Hepatocyte (in vitro differentiated cells): ENCODE results near the gene TNPO3. TPM values are rescaled to one million over a fixed set of nuclear protein-coding genes. Genes with fewer than 3 reads are reported as not detected.

Experiments used
- DNase-seq: peaks from one replicate; pipeline ENCODE4 v3.0.0-alpha.2; 2016; ENCODE audit warnings: low spot score
- H2AFZ ChIP-seq: fragments of 200-600 bp; sonication (generic); 2 replicates; pipeline ENCODE4 v1.6.0; 2016; ENCODE audit warnings: antibody characterized with exemption, mild to moderate bottlenecking
- H3K27ac ChIP-seq: fragments of 200-600 bp; sonication (generic); 2 replicates; pipeline ENCODE4 v1.5.1; 2016; ENCODE audit warnings: mild to moderate bottlenecking
- H3K27me3 ChIP-seq: fragments of 200-600 bp; sonication (generic); 2 replicates; pipeline ENCODE4 v1.6.1; 2016
- H3K36me3 ChIP-seq: fragments of 200-600 bp; sonication (generic); replicated peaks from 2 replicates; pipeline ENCODE4 v1.5.1; 2016; ENCODE audit warnings: low read depth; ENCODE audit not compliant: insufficient read depth
- H3K4me1 ChIP-seq: fragments of 200-600 bp; sonication (generic); 2 replicates; pipeline ENCODE4 v1.5.1; 2016; ENCODE audit warnings: mild to moderate bottlenecking, moderate library complexity; ENCODE audit not compliant: insufficient read depth
- H3K4me2 ChIP-seq: fragments of 200-600 bp; sonication (generic); 2 replicates; pipeline ENCODE4 v1.6.0; 2016
- H3K4me3 ChIP-seq: fragments of 200-600 bp; sonication (generic); 2 replicates; pipeline ENCODE4 v1.5.1; 2016; ENCODE audit warnings: mild to moderate bottlenecking
- H3K79me2 ChIP-seq: fragments of 200-600 bp; sonication (generic); 2 replicates; pipeline ENCODE4 v1.6.0; 2017; ENCODE audit warnings: mild to moderate bottlenecking
- H3K9me2 ChIP-seq: fragments of 200-600 bp; sonication (generic); replicated peaks from 2 replicates; pipeline ENCODE4 v1.6.0; 2017; ENCODE audit warnings: mild to moderate bottlenecking; ENCODE audit not compliant: insufficient read depth
- H3K9me3 ChIP-seq: fragments of 200-600 bp; sonication (generic); 2 replicates; pipeline ENCODE4 v1.5.1; 2016; ENCODE audit warnings: low read depth, mild to moderate bottlenecking
- H4K20me1 ChIP-seq: fragments of 200-600 bp; sonication (generic); 2 replicates; pipeline ENCODE4 v1.6.0; 2016; ENCODE audit warnings: mild to moderate bottlenecking; ENCODE audit not compliant: insufficient read depth, poor library complexity, severe bottlenecking
- CTCF ChIP-seq: fragments of 200-600 bp; sonication (generic); IDR thresholded peaks from 2 replicates; pipeline ENCODE4 v1.5.1; 2016; ENCODE audit warnings: antibody characterized with exemption, mild to moderate bottlenecking; ENCODE audit not compliant: poor library complexity
- EZH2 ChIP-seq: fragments of 200-600 bp; sonication (generic); IDR thresholded peaks from 2 replicates; pipeline ENCODE4 v1.6.1; 2016; ENCODE audit warnings: antibody characterized with exemption, mild to moderate bottlenecking, borderline replicate concordance
- EZH2phosphoT487 ChIP-seq: fragments of 200-600 bp; sonication (generic); IDR thresholded peaks from one replicate; pipeline ENCODE4 v1.6.1; 2018; ENCODE audit warnings: antibody characterized with exemption, mild to moderate bottlenecking, low read depth, moderate library complexity; ENCODE audit not compliant: unreplicated experiment, severe bottlenecking
- WGBS: methylation state at CpG from one replicate; pipeline ENCODE4 v1.1.6; 2016; ENCODE audit warnings: low lambda C conversion rate; ENCODE audit errors: missing lambda C conversion rate; 5-methylcytosine and 5-hydroxymethylcytosine counted together
- polyA plus RNA-seq: library from polyadenylated mRNA; unstranded; fragments of >200 nt; fragmentation: Nextera tagmentation; extraction: Ambion mirVana; gene quantifications from 2 replicates; pipeline ENCODE4 v1.2.1, GENCODE V29; 2016
- total RNA-seq: library from RNA; depleted of rRNA; stranded (reverse); fragments of >200 nt; gene quantifications from 2 replicates; pipeline ENCODE4 v1.2.3, GENCODE V29; 2014

TNPO3 gene
- total and polyA plus RNA-seq, 2 experiments from 2014 or later = 19.9 to 35.4 TPM

GRCh38 chr7:128918016-128918665 lies 136.8 kb downstream of the TNPO3 start:
- 93% methylated on average over 8 of the region's 8 CpGs for WGBS
- H3K4me2 ChIP-seq = no peak overlapping the region
- no peak overlapping the region for H2AFZ ChIP-seq
- no peaks in the 10 kb centered on the region for H3K9me3 ChIP-seq
- no peaks in the 10 kb centered on the region for H3K36me3 ChIP-seq
- no peak for TF ChIP-seq EZH2
- no peak for TF ChIP-seq EZH2phosphoT487
- no peak for TF ChIP-seq CTCF
- H3K27ac ChIP-seq = no peak overlapping the region
- H3K27me3 ChIP-seq = peaks cover 72% of the 10 kb centered on the region
- DNase-seq = no peak
- no peaks in the 10 kb centered on the region for H3K9me2 ChIP-seq
- no peaks in the 10 kb centered on the region for H3K79me2 ChIP-seq
- no peaks in the 10 kb centered on the region for H4K20me1 ChIP-seq
- H3K4me3 ChIP-seq = no peak overlapping the region
- H3K4me1 ChIP-seq = no peaks in the 10 kb centered on the region

- Histone ChIP-seq H3K9me3 (no peaks in the 10 kb centered on the region), H3K4me3 (no peak overlapping the region), H3K9me2 (no peaks in the 10 kb centered on the region), H3K27ac (no peak overlapping the region), H3K36me3 (no peaks in the 10 kb centered on the region), H2AFZ (no peak overlapping the region), H3K4me1 (no peaks in the 10 kb centered on the region), H4K20me1 (no peaks in the 10 kb centered on the region), H3K4me2 (no peak overlapping the region), H3K27me3 (peaks cover 65% of the 10 kb centered on the region), H3K79me2 (no peaks in the 10 kb centered on the region)
- DNase-seq = no peak
- TF ChIP-seq EZH2phosphoT487 = no peak
- TF ChIP-seq EZH2 = no peak
- no peak for TF ChIP-seq CTCF
- WGBS = 95% methylated on average over 2 of the region's 2 CpGs
These were observed 137.8 kb downstream of the TNPO3 start for GRCh38 chr7:128917122-128917521.

GRCh38 chr7:128916643-128916915 lies 138.3 kb downstream of the TNPO3 start:
- no peaks in the 10 kb centered on the region for H3K4me1 ChIP-seq
- H3K79me2 ChIP-seq = no peaks in the 10 kb centered on the region
- WGBS = 93% methylated on average over 7 of the region's 7 CpGs
- no peaks in the 10 kb centered on the region for H3K36me3 ChIP-seq
- DNase-seq = no peak
- H4K20me1 ChIP-seq = no peaks in the 10 kb centered on the region
- no peak overlapping the region for H3K4me3 ChIP-seq
- H3K9me2 ChIP-seq = no peaks in the 10 kb centered on the region
- no peak overlapping the region for H3K27ac ChIP-seq
- H2AFZ ChIP-seq = no peak overlapping the region
- peaks cover 68% of the 10 kb centered on the region for H3K27me3 ChIP-seq
- TF ChIP-seq EZH2 (no peak), EZH2phosphoT487 (no peak), CTCF (no peak)
- no peak overlapping the region for H3K4me2 ChIP-seq
- H3K9me3 ChIP-seq = no peaks in the 10 kb centered on the region
